GM19372 (cell line): Measurements from ENCODE around the gene RASL10A.

Source experiments
- ATAC-seq: cut with Tn5 transposase; IDR thresholded peaks from one replicate; pipeline ENCODE4 v1.9.1; 2021; ENCODE audit warnings: mild to moderate bottlenecking, low read depth, moderate library complexity; ENCODE audit not compliant: unreplicated experiment

Gene RASL10A

GRCh38 chr22:29325356-29325755 lies 9.9 kb upstream of the RASL10A start:
- ATAC-seq: no peak

DNA sequence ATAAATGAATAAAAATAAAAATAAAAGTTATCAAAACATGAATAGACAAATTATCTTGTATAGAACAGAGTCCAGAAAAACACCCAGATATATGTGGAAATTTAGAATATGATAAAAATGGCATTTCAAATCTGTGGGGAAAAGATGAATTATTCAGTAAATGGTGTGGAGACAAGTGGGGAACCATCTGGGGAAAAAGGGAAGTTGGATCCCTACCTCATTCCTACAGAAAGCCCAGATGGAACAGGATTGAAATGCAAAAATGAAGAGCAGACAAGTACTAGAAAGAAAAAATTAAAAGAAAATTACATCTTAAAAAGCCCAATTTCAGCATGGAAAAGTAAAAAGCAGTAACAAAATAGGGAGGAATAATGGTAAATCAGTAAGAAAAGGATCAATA lies 8.1 kb upstream of the RASL10A start:
- no peak for ATAC-seq

- ATAC-seq: no peak
Measured at GRCh38 chr22:29320546-29320945, 5.0 kb upstream of the RASL10A start.

GRCh38 chr22:29319072-29319471 lies 3.6 kb upstream of the RASL10A start:
- ATAC-seq: no peak

GRCh38 chr22:29317827-29318454 lies 2.4 kb upstream of the RASL10A start:
- no peak for ATAC-seq

GRCh38 chr22:29316141-29316828 lies 788 bp upstream of the RASL10A start:
- ATAC-seq: no peak

- ATAC-seq: no peak
Measured at GRCh38 chr22:29314537-29315285, 786 bp downstream of the RASL10A start.

DNA sequence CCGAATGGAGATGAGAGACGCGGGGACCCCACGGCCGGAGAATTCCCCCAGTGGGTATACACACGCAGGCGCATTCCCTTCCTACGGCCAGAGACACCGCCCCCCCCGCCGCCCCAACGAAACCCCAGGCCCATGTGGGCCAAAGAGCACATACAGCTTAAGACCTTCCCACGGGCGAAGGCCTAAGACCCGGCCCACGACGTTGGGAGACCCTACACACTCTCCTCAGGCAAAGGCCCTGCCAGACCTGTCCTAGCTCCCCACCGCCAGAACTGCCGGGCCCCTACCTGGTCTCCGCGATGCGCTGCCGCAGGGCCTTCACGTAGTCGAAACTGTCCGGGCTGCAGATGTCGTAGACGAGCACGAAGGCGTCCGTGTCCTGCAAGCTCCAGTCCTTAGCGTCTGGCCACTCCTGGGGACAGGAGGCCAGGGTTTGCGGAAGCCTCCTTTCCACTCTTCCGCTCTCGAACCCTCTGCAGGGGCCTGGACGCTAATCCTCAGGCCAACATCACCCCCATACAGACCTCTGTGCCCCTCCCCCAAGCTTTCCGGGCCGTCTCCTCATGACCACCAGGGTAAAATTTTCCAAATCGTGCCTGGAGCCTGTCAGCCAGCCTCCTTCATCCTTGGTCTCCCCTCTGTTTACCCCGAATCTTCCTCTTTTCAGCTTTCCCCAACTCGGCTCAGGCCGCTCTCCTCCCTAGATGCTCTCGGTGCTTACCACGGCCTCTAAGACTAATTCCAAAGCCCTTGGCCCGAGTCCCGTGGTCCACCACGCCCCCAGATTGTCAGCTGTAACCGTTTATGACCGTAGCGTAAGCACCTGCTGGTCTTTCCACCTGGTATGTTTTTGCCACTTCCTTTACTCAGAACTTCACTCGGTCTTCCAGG lies 1.7 kb downstream of the RASL10A start:
- ATAC-seq: no peak

DNA sequence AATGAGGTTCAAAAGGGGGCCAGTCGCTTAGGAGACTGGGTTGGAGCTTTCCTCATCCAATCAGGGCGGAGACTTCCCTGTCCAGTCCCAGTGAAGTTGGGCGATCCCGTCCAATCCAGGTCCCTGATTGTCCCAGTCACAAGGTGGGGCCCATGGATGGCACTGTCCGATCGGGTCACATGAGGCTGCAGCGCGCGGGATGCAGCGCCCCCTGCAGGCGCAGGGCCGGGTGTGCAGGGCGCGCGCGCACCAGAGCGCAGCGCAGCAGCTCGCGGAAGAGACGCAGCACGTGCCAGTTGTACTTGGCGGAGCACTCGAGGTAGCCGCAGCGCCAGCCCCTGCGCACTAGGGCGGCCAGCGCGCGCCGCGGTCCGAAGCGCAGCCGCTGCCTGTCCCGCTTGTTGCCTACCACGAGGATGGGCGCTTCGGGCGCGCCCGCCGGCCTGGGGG lies 2.3 kb downstream of the RASL10A start:
- no peak for ATAC-seq

- ATAC-seq: no peak
Measured at GRCh38 chr22:29312218-29313125, 3.0 kb downstream of the RASL10A start.

DNA sequence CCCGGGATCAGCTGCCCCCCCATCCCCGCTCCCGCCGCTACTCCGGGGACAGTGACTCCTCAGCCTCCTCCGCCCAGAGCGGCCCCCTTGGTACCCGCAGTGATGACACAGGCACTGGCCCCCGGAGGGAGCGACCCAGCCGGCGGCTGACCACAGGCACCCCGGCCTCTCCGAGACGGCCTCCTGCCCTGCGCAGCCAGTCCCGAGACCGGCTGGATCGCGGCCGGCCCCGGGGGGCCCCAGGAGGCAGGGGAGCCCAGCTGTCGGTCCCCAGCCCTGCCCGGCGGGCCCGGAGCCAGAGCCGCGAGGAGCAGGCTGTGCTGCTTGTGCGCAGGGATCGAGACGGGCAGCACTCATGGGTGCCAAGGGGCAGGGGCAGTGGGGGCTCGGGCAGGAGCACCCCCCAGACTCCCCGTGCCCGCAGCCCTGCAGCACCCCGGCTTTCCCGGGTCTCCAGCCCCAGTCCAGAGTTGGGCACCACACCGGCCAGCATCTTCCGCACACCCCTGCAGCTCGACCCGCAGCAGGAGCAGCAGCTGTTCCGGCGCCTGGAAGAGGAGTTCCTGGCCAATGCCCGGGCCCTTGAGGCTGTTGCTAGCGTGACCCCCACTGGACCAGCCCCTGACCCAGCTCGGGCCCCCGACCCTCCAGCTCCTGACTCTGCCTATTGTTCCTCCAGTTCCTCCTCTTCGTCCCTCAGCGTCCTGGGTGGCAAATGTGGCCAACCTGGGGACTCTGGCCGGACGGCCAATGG lies 3.9 kb downstream of the RASL10A start:
- ATAC-seq: no peak

DNA sequence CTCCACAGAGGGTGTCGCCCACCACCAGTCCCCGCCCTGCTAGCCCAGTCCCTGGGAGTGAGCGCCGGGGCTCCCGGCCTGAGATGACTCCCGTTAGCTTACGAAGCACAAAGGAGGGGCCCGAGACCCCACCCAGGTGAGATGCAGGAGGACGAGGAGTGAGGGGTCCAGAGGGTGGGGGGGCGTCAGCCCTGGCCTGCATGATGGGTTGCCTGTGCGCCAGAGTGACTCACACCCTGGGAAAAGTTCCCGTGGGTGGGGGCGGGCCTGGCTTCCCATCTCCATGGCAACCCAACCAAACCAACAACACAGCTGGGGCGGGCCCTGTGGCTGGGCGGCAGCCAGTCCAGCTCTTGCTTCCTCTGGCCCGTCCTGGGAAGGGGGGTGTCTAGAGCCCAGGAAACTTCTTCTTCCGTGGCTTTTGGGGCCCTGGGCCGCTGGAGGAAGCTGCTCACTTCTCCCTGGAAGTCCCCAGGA lies 4.6 kb downstream of the RASL10A start:
- ATAC-seq: no peak

DNA sequence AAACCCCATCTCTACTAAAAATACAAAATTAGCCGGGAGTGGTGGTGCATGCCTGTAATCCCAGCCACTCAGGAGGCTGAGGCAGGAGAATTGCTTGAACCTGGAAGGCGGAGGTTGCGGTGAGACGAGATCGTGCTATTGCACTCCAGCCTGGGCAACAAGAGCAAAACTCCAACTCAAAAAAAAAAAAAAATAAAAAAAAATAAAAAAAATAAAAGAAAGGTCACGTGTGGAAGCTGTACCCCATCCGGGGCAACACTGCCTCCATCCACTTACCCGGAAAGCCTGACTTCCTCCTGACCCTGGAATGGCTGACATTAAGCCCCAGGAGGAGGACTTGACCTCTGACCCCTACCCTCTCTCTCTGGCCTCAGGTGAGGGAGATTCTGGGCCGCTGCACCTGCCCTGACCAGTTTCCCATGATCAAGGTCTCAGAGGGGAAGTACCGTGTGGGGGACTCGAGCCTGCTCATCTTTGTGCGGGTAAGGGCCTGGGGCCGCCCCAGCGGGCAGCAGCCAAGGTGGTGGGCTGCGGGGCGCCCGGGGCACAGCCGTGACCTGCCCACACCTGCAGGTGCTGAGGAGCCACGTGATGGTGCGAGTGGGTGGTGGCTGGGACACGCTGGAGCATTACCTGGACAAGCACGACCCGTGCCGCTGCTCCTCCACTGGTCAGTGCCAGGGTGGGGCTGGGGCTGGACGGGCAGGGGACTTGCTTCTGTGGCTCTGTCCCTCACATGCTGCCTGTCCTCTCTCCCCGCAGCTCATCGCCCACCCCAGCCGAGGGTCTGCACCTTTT lies 5.2 kb downstream of the RASL10A start:
- no peak for ATAC-seq

DNA sequence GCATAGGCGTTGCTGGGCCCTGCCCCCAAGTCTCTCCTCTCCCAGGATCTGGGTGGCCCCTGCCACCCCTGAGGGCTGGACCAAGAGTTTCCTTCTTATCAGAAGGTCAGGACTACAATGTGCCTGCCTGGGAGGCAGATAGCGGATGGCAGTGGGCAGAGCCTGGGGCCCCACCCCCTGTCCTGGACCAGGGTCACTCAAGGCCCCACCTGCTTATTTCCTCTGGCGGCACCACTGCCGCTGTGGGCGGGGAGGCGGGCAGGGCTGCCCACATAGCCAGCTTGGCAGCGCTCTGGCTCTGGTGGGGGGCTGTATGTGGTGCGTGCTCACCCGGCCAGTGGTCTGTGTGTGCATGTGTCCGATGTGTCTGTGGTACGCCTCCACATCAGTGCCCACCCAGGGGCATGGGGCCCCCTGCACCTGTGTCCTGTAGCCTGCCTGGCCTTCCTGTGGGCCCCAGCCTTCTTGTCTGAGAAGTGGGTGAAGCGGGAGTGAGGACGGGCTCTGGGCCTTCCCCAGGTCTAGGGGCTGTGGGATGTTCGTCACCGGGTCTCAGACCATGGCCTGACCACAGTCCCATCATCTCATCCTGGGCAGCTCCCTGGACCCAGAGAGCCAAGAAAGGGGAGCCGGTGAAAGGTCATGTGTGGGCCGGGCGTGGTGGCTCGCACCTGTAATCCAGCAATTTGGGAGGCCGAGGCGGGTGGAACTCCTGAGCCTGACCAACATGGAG lies 6.0 kb downstream of the RASL10A start:
- ATAC-seq: no peak

- no peak for ATAC-seq
Measured at GRCh38 chr22:29308791-29309262, 6.7 kb downstream of the RASL10A start.

DNA sequence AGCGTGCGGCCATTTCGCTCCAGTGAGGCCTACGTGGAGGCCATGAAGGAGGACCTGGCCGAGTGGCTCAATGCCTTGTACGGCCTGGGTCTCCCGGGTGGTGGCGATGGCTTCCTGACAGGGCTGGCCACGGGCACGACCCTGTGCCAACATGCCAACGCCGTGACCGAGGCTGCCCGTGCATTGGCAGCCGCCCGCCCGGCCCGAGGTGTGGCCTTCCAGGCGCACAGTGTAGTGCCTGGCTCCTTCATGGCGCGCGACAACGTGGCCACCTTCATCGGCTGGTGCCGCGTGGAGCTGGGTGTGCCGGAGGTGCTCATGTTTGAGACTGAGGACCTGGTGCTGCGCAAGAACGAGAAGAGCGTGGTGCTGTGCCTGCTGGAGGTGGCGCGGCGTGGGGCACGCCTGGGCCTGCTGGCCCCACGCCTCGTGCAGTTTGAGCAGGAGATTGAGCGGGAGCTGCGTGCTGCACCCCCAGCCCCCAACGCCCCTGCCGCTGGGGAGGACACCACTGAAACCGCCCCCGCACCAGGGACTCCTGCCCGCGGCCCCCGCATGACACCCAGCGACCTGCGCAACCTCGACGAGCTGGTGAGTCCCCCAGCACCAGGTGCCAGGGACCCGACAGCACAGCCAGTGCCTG lies 7.2 kb downstream of the RASL10A start:
- no peak for ATAC-seq
